Esophagus squamous epithelium (tissue), 4 donors: ENCODE measurements around the gene FBXO7.

Experiments used
- POLR2A ChIP-seq, 4 donors: fragments of 450-650 bp; IDR thresholded peaks; one replicate each; pipeline ENCODE4 v1.6.1; 2017; ENCODE audit warnings: antibody characterized with exemption in 4 of 4, mild to moderate bottlenecking in 4 of 4, moderate library complexity in 3 of 4
- TF ChIP-seq, protein P1 (sequence below), 6 experiments: fragments of 450-650 bp in 4 of 6; fragments of 200-600 bp in 2 of 6; sonication (generic) in 2 of 6; IDR thresholded peaks; one replicate each; pipeline ENCODE4 v1.5.1; 2016 to 2019; ENCODE audit warnings: antibody characterized with exemption in 6 of 6, mild to moderate bottlenecking in 4 of 6, moderate library complexity in 4 of 6

DNA sequence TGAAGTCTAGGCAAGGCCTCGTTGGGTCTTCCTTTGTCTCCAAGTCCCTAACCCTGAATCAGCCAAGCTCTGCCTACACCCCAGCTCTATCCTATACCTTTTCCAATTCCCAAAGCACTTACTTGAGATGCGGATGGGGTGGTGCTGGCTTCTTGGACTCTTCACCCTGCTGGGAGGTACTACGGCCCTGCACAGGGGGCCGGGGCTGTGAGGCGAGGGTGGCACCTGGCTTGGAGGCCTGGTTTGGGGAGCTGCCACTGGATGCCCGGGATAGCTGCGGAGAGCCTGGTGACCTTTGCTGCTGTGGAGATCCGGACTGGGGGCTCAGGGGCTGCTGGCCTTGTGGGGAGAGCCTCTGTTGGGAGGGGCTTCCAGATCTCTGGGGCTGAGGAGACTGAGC, 43.3 kb downstream of the FBXO7 start:
- no peak for TF ChIP-seq POLR2A (IDR thresholded peaks at IDR 0.05)
- TF ChIP-seq, protein P1, sequence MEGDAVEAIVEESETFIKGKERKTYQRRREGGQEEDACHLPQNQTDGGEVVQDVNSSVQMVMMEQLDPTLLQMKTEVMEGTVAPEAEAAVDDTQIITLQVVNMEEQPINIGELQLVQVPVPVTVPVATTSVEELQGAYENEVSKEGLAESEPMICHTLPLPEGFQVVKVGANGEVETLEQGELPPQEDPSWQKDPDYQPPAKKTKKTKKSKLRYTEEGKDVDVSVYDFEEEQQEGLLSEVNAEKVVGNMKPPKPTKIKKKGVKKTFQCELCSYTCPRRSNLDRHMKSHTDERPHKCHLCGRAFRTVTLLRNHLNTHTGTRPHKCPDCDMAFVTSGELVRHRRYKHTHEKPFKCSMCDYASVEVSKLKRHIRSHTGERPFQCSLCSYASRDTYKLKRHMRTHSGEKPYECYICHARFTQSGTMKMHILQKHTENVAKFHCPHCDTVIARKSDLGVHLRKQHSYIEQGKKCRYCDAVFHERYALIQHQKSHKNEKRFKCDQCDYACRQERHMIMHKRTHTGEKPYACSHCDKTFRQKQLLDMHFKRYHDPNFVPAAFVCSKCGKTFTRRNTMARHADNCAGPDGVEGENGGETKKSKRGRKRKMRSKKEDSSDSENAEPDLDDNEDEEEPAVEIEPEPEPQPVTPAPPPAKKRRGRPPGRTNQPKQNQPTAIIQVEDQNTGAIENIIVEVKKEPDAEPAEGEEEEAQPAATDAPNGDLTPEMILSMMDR (IDR thresholded peaks at IDR 0.05) = no peak
